Hepatocyte (in vitro differentiated cells): ENCODE measurements around the gene PIK3R6. TPM values are rescaled to one million over a fixed set of nuclear protein-coding genes. Genes with fewer than 3 reads are reported as not detected.
"Not testable (repeated sequence)": the region's sequence is repeated elsewhere in the genome, so short reads cannot be mapped to it uniquely, and the experiment has no call there.

ENCODE experiments used
- DNase-seq: peaks from one replicate; pipeline ENCODE4 v3.0.0-alpha.2; 2016; ENCODE audit warnings: low spot score
- H2AFZ ChIP-seq: fragments of 200-600 bp; sonication (generic); 2 replicates; pipeline ENCODE4 v1.6.0; 2016; ENCODE audit warnings: antibody characterized with exemption, mild to moderate bottlenecking
- H3K27ac ChIP-seq: fragments of 200-600 bp; sonication (generic); 2 replicates; pipeline ENCODE4 v1.5.1; 2016; ENCODE audit warnings: mild to moderate bottlenecking
- H3K27me3 ChIP-seq: fragments of 200-600 bp; sonication (generic); 2 replicates; pipeline ENCODE4 v1.6.1; 2016
- H3K36me3 ChIP-seq: fragments of 200-600 bp; sonication (generic); replicated peaks from 2 replicates; pipeline ENCODE4 v1.5.1; 2016; ENCODE audit warnings: low read depth; ENCODE audit not compliant: insufficient read depth
- H3K4me1 ChIP-seq: fragments of 200-600 bp; sonication (generic); 2 replicates; pipeline ENCODE4 v1.5.1; 2016; ENCODE audit warnings: mild to moderate bottlenecking, moderate library complexity; ENCODE audit not compliant: insufficient read depth
- H3K4me2 ChIP-seq: fragments of 200-600 bp; sonication (generic); 2 replicates; pipeline ENCODE4 v1.6.0; 2016
- H3K4me3 ChIP-seq: fragments of 200-600 bp; sonication (generic); 2 replicates; pipeline ENCODE4 v1.5.1; 2016; ENCODE audit warnings: mild to moderate bottlenecking
- H3K79me2 ChIP-seq: fragments of 200-600 bp; sonication (generic); 2 replicates; pipeline ENCODE4 v1.6.0; 2017; ENCODE audit warnings: mild to moderate bottlenecking
- H3K9me2 ChIP-seq: fragments of 200-600 bp; sonication (generic); replicated peaks from 2 replicates; pipeline ENCODE4 v1.6.0; 2017; ENCODE audit warnings: mild to moderate bottlenecking; ENCODE audit not compliant: insufficient read depth
- H3K9me3 ChIP-seq: fragments of 200-600 bp; sonication (generic); 2 replicates; pipeline ENCODE4 v1.5.1; 2016; ENCODE audit warnings: low read depth, mild to moderate bottlenecking
- H4K20me1 ChIP-seq: fragments of 200-600 bp; sonication (generic); 2 replicates; pipeline ENCODE4 v1.6.0; 2016; ENCODE audit warnings: mild to moderate bottlenecking; ENCODE audit not compliant: insufficient read depth, poor library complexity, severe bottlenecking
- EZH2 ChIP-seq: fragments of 200-600 bp; sonication (generic); IDR thresholded peaks from 2 replicates; pipeline ENCODE4 v1.6.1; 2016; ENCODE audit warnings: antibody characterized with exemption, mild to moderate bottlenecking, borderline replicate concordance
- EZH2phosphoT487 ChIP-seq: fragments of 200-600 bp; sonication (generic); IDR thresholded peaks from one replicate; pipeline ENCODE4 v1.6.1; 2018; ENCODE audit warnings: antibody characterized with exemption, mild to moderate bottlenecking, low read depth, moderate library complexity; ENCODE audit not compliant: unreplicated experiment, severe bottlenecking
- WGBS: methylation state at CpG from one replicate; pipeline ENCODE4 v1.1.6; 2016; ENCODE audit warnings: low lambda C conversion rate; ENCODE audit errors: missing lambda C conversion rate; 5-methylcytosine and 5-hydroxymethylcytosine counted together
- polyA plus RNA-seq: library from polyadenylated mRNA; unstranded; fragments of >200 nt; fragmentation: Nextera tagmentation; extraction: Ambion mirVana; gene quantifications from 2 replicates; pipeline ENCODE4 v1.2.1, GENCODE V29; 2016
- total RNA-seq: library from RNA; depleted of rRNA; stranded (reverse); fragments of >200 nt; gene quantifications from 2 replicates; pipeline ENCODE4 v1.2.3, GENCODE V29; 2014
- TF ChIP-seq, protein P1 (sequence below): fragments of 200-600 bp; sonication (generic); IDR thresholded peaks from 2 replicates; pipeline ENCODE4 v1.5.1; 2016; ENCODE audit warnings: antibody characterized with exemption, mild to moderate bottlenecking; ENCODE audit not compliant: poor library complexity

Gene PIK3R6
- total and polyA plus RNA-seq, 2 experiments from 2014 or later = 0.07 to 0.10 TPM

DNA sequence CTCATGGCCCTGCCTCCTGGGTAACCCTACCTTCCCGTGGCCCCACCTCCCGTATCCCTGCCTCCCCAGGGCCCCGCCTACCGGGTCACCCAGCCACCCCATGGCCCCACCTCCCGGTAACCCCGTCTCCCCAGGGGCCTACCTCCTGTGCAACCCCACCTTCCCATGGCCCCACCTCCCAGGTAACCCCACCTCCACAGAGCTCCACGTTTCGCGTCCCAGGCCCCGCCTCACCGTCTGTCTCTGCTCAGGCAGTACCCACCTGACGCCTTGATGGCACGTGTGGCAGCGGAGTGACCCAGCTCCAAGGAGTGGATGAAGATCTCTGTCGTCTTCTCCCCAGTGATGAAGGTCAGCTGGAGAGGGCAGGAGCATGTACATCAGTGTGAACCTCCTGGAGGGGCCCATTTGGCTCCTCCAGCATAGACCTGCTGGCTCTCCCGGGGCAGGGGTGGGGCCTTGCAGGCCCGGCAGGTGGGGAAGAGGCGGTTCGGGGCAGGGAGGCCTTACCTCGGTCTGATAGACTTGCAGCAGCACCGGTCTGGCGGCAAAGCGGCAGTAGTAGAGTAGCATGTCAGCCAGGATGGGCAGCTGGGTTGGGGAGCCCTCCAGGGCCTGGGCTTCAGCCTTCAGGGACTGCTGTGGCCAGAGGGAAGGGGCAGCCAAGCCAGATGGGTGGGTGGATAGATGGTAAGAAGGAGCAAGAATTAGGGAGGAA, 18.7 kb upstream of the PIK3R6 start:
- TF ChIP-seq, protein P1, sequence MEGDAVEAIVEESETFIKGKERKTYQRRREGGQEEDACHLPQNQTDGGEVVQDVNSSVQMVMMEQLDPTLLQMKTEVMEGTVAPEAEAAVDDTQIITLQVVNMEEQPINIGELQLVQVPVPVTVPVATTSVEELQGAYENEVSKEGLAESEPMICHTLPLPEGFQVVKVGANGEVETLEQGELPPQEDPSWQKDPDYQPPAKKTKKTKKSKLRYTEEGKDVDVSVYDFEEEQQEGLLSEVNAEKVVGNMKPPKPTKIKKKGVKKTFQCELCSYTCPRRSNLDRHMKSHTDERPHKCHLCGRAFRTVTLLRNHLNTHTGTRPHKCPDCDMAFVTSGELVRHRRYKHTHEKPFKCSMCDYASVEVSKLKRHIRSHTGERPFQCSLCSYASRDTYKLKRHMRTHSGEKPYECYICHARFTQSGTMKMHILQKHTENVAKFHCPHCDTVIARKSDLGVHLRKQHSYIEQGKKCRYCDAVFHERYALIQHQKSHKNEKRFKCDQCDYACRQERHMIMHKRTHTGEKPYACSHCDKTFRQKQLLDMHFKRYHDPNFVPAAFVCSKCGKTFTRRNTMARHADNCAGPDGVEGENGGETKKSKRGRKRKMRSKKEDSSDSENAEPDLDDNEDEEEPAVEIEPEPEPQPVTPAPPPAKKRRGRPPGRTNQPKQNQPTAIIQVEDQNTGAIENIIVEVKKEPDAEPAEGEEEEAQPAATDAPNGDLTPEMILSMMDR = no peak
- no peak for TF ChIP-seq EZH2
- no peak for TF ChIP-seq EZH2phosphoT487
- no peak overlapping the region for H3K27ac ChIP-seq

DNA sequence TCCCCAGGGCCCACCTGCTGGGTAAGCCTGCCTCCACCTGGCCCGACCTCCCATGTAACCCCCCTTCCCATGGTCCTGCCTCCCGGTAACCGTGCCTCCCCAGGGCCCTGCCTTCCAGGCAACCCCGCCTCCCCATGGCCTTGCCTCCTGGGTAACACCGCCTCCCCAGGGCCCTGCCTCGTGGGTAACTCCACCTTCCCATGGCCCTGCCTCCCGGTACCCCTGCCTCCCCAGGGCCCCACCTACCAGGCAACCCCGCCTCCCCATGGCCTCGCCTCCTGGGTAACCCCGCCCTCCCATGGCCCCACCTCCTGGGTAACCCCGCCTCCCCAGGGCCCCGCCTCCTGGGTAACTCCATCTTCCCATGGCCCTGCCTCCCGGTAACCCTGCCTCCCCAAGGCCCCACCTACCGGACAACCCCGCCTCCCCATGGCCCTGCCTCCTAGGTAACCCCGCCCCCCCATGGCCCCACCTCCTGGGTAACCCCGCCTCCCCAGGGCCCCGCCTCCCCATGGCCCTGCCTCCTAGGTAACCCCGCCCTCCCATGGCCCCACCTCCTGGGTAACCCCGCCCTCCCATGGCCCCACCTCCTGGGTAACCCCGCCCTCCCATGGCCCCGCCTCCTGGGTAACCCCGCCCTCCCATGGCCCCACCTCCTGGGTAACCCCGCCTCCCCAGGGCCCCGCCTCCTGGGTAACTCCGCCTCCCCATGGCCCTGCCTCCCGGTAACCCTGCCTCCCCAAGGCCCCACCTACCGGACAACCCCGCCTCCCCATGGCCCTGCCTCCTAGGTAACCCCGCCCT, 17.9 kb upstream of the PIK3R6 start:
- H3K36me3 ChIP-seq, H3K27me3 ChIP-seq, H3K79me2 ChIP-seq, H3K9me3 ChIP-seq, H2AFZ ChIP-seq, H3K4me3 ChIP-seq, H4K20me1 ChIP-seq, H3K27ac ChIP-seq, DNase-seq, H3K4me1 ChIP-seq, H3K4me2 ChIP-seq, H3K9me2 ChIP-seq: not testable (repeated sequence)
- no CpG with 5 or more reads among the region's 30 CpGs for WGBS

More for the DNA sequence above, 18.7 kb upstream of the PIK3R6 start:
- no peak overlapping the region for H3K4me3 ChIP-seq
- H3K79me2 ChIP-seq = no peaks in the 10 kb centered on the region
- no peaks in the 10 kb centered on the region for H3K36me3 ChIP-seq
- no peaks in the 10 kb centered on the region for H3K9me3 ChIP-seq
- 94% methylated on average over 16 of the region's 23 CpGs for WGBS
- H3K4me2 ChIP-seq = no peak overlapping the region
- H3K9me2 ChIP-seq = no peaks in the 10 kb centered on the region
- DNase-seq = no peak
- H4K20me1 ChIP-seq = no peaks in the 10 kb centered on the region
- H2AFZ ChIP-seq = no peak overlapping the region
- no peaks in the 10 kb centered on the region for H3K27me3 ChIP-seq
- no peaks in the 10 kb centered on the region for H3K4me1 ChIP-seq

DNA sequence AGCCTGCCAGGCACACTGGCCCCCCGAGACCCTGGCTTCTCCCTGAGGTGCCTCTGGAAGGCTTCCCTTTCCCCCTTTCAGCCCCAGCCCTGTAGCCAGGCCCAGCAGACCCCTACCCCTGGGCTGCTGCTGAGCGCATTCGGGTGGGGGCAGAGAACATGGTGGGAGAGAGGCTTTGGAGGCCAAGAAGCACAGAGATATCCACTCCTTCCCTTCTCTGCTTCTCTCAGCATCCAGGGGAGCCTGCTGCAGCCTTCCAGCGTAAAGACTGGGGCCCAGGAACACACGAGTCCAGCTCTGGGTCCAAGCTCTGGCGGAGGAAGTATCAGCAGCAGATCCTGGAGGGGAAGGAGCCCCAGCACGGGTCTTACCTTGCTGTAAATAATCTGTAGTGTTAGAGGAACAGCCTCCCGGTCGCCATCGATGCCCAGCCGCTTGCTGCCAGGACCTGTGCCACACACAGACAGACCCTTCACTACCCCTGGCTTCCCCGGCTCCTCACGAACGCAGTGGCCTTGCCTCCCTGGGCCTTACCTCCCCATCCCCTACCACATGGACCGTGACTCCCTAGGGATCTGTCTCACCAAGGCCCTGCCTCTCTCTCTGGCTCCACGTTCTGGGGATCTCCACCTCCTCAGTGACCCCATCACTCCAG, 17.0 kb upstream of the PIK3R6 start:
- no peaks in the 10 kb centered on the region for H3K79me2 ChIP-seq
- no peaks in the 10 kb centered on the region for H3K9me3 ChIP-seq
- H3K36me3 ChIP-seq = no peaks in the 10 kb centered on the region
- no peak overlapping the region for H3K4me2 ChIP-seq
- no peak overlapping the region for H3K27ac ChIP-seq
- TF ChIP-seq, protein P1 = no peak
- TF ChIP-seq EZH2phosphoT487 (no peak), EZH2 (no peak)
- 91% methylated on average over 16 of the region's 16 CpGs for WGBS
- H3K27me3 ChIP-seq = no peaks in the 10 kb centered on the region
- no peak overlapping the region for H3K4me3 ChIP-seq
- no peak for DNase-seq
- H3K4me1 ChIP-seq = no peaks in the 10 kb centered on the region
- no peaks in the 10 kb centered on the region for H4K20me1 ChIP-seq
- no peak overlapping the region for H2AFZ ChIP-seq
- no peaks in the 10 kb centered on the region for H3K9me2 ChIP-seq

DNA sequence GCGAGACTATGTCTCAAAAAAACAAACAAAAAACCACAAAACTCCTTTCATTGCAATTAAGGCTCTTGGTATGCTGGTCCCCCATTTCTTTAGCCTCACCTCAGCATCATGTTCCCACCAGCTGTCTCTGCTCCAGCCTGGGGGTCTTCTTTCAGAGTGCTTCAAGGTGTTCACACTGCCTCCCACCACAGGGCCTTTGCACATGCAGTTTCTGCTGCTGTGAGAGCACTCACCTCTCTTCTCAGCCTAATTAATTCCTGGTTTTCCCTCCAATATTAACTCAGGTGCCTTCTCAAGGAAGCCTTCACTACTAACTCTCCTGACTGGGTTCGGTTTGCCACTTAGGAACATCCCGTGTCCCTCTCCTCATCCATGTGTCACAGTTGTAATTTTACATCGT, 15.9 kb upstream of the PIK3R6 start:
- no peaks in the 10 kb centered on the region for H3K9me2 ChIP-seq
- H3K36me3 ChIP-seq = no peaks in the 10 kb centered on the region
- no peak overlapping the region for H2AFZ ChIP-seq
- no peaks in the 10 kb centered on the region for H3K79me2 ChIP-seq
- no peak for DNase-seq
- H3K4me1 ChIP-seq = no peaks in the 10 kb centered on the region
- H3K27ac ChIP-seq = no peak overlapping the region
- no peaks in the 10 kb centered on the region for H3K9me3 ChIP-seq
- H4K20me1 ChIP-seq = no peaks in the 10 kb centered on the region
- WGBS = 96% methylated on average over 4 of the region's 4 CpGs
- no peak overlapping the region for H3K4me2 ChIP-seq
- H3K27me3 ChIP-seq = peaks cover 4% of the 10 kb centered on the region
- H3K4me3 ChIP-seq = no peak overlapping the region
- TF ChIP-seq EZH2 (no peak), EZH2phosphoT487 (no peak)
- TF ChIP-seq, protein P1 = no peak
